ENCODE data around the gene AGAP1.

DNA sequence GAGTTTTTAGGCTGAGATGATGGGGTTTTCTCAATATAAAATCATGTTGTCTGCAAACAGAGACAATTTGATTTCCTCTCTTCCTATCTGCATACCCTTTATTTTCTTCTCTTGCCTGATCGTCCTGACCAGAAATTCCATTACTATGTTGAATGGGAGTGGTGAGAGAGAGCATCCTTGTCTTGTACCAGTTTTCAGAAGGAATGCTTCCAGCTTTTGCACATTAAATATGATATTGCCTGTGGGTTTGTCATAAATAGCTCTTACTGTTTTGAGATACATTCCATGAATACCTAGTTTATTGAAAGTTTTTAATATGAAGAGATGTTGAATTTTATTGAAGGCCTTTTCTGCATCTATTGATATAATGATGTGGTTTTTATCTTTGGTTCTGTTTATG is 492.5 kb downstream of the AGAP1 start:
- TF ChIP-seq EZH2phosphoT487 (IDR thresholded peaks at IDR 0.05; ENCODE audit: borderline replicate concordance, low read length), result no peak
- TF ChIP-seq, protein P1, sequence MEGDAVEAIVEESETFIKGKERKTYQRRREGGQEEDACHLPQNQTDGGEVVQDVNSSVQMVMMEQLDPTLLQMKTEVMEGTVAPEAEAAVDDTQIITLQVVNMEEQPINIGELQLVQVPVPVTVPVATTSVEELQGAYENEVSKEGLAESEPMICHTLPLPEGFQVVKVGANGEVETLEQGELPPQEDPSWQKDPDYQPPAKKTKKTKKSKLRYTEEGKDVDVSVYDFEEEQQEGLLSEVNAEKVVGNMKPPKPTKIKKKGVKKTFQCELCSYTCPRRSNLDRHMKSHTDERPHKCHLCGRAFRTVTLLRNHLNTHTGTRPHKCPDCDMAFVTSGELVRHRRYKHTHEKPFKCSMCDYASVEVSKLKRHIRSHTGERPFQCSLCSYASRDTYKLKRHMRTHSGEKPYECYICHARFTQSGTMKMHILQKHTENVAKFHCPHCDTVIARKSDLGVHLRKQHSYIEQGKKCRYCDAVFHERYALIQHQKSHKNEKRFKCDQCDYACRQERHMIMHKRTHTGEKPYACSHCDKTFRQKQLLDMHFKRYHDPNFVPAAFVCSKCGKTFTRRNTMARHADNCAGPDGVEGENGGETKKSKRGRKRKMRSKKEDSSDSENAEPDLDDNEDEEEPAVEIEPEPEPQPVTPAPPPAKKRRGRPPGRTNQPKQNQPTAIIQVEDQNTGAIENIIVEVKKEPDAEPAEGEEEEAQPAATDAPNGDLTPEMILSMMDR (IDR thresholded peaks at IDR 0.05; ENCODE audit: low read depth, low read length, poor library complexity, severe bottlenecking), result no peak

All from DOHH2 (cell line).